IMR-90 (cell line): ENCODE results near the gene ADAMTSL2. TPM values are rescaled to one million over a fixed set of nuclear protein-coding genes. Genes with fewer than 3 reads are reported as not detected.

Experiments
- ATAC-seq: fragments of 200-7000 bp; cut with Tn5 transposase; 2 replicates; pipeline ENCODE4 v1.9.1; 2020; ENCODE audit warnings: low read depth, mild to moderate bottlenecking, moderate library complexity
- BruUV-seq: library from RNA; stranded (reverse); fragments of 400-500 nt; replicated peaks from 2 replicates; lab custom pipeline; 2021; lab: Mats Ljungman, UMichigan
- CTCF ChIA-PET: fragments of 300-600 bp; formaldehyde crosslinking; extraction: SDS; loops from one replicate; lab custom pipeline; 2021; ENCODE audit warnings: antibody characterized with exemption; lab: Yijun Ruan, JAX
- POLR2A ChIA-PET: fragments of 300-600 bp; sonication (Branson Sonifier 250); formaldehyde crosslinking; loops from one replicate; lab custom pipeline; 2022; ENCODE audit warnings: antibody characterized with exemption; ENCODE audit not compliant: unreplicated experiment; lab: Charles Lee
- DNase-seq: peaks from one replicate; pipeline ENCODE4 v3.0.0; 2013
- H2AFZ ChIP-seq: replicated peaks from 2 replicates; pipeline ENCODE3; 2013; ENCODE audit warnings: low read length, mild to moderate bottlenecking; ENCODE audit not compliant: poor library complexity
- H2AK5ac ChIP-seq: 2 replicates; pipeline ENCODE4 v1.6.1; 2013; ENCODE audit warnings: low read depth, low read length, inconsistent platforms
- H2AK9ac ChIP-seq: replicated peaks from 2 replicates; pipeline ENCODE3; 2013; ENCODE audit warnings: mild to moderate bottlenecking, low read depth, low read length, moderate library complexity; ENCODE audit not compliant: poor library complexity
- H2BK120ac ChIP-seq: 2 replicates; pipeline ENCODE4 v1.6.1; 2013; ENCODE audit warnings: low read depth, low read length, inconsistent platforms
- H2BK15ac ChIP-seq: 3 replicates; pipeline ENCODE4 v1.6.1; 2013; ENCODE audit warnings: low read depth, low read length, inconsistent platforms
- H2BK20ac ChIP-seq: 2 replicates; pipeline ENCODE4 v1.6.1; 2013; ENCODE audit warnings: low read depth, mild to moderate bottlenecking, inconsistent platforms, low read length, moderate library complexity
- H2BK5ac ChIP-seq: 2 replicates; pipeline ENCODE4 v1.6.1; 2013; ENCODE audit warnings: mild to moderate bottlenecking, low read depth, low read length, inconsistent platforms; ENCODE audit not compliant: poor library complexity, severe bottlenecking
- H3K14ac ChIP-seq: replicated peaks from 2 replicates; pipeline ENCODE4 v1.6.1; 2013; ENCODE audit warnings: low read depth, low read length, inconsistent platforms
- H3K18ac ChIP-seq: 2 replicates; pipeline ENCODE4 v1.6.1; 2013; ENCODE audit warnings: low read depth, low read length, control low read depth
- H3K23ac ChIP-seq: 2 replicates; pipeline ENCODE4 v1.6.1; 2013; ENCODE audit warnings: low read depth, low read length, inconsistent platforms
- H3K27ac ChIP-seq: 2 replicates; pipeline ENCODE4 v1.5.1; 2013; ENCODE audit warnings: mild to moderate bottlenecking, control low read depth, low read length; ENCODE audit not compliant: insufficient read depth
- H3K27me3 ChIP-seq: 2 replicates; pipeline ENCODE4 v1.6.1; 2013; ENCODE audit warnings: low read length; ENCODE audit not compliant: control insufficient read depth, insufficient read depth
- H3K36me3 ChIP-seq: 2 replicates; pipeline ENCODE4 v1.6.1; 2013; ENCODE audit warnings: low read length, mixed read lengths; ENCODE audit not compliant: control insufficient read depth, insufficient read depth
- H3K4ac ChIP-seq: 2 replicates; pipeline ENCODE4 v1.6.1; 2013; ENCODE audit warnings: low read depth, low read length, inconsistent platforms
- H3K4me1 ChIP-seq: 2 replicates; pipeline ENCODE4 v1.6.1; 2013; ENCODE audit warnings: low read length, mixed read lengths; ENCODE audit not compliant: control insufficient read depth, insufficient read depth
- H3K4me2 ChIP-seq: 2 replicates; pipeline ENCODE4 v1.6.1; 2013; ENCODE audit warnings: low read depth, mild to moderate bottlenecking, control low read depth, low read length, moderate library complexity
- H3K4me3 ChIP-seq: 2 replicates; pipeline ENCODE4 v1.5.1; 2013; ENCODE audit warnings: low read depth, mild to moderate bottlenecking, control low read depth, low read length, moderate library complexity; ENCODE audit not compliant: insufficient read depth
- H3K56ac ChIP-seq: 2 replicates; pipeline ENCODE4 v1.6.1; 2013; ENCODE audit warnings: low read length, inconsistent platforms; ENCODE audit not compliant: insufficient read depth; ENCODE audit errors: extremely low read depth
- H3K79me1 ChIP-seq, 2 experiments: 2 replicates each; pipeline ENCODE4 v1.6.1; 2013; ENCODE audit warnings: low read length in 2 of 2, inconsistent platforms in 1 of 2, low read depth in 1 of 2
- H3K9ac ChIP-seq: 2 replicates; pipeline ENCODE4 v1.6.1; 2013; ENCODE audit warnings: low read depth, low read length, control low read depth
- H3K9me1 ChIP-seq: 2 replicates; pipeline ENCODE4 v1.6.1; 2013; ENCODE audit warnings: low read length, inconsistent platforms; ENCODE audit not compliant: insufficient read depth
- H3K9me3 ChIP-seq: 2 replicates; pipeline ENCODE4 v1.6.1; 2013; ENCODE audit warnings: low read length; ENCODE audit not compliant: control insufficient read depth, insufficient read depth
- H4K20me1 ChIP-seq: 2 replicates; pipeline ENCODE4 v1.6.1; 2013; ENCODE audit warnings: low read length, inconsistent platforms; ENCODE audit not compliant: insufficient read depth
- H4K5ac ChIP-seq: 2 replicates; pipeline ENCODE4 v1.6.1; 2013; ENCODE audit warnings: mild to moderate bottlenecking, low read depth, low read length, control low read depth
- H4K8ac ChIP-seq, 2 experiments: 2 replicates each; pipeline ENCODE4 v1.6.1; 2013; ENCODE audit warnings: low read depth in 2 of 2, low read length in 2 of 2, control low read depth in 1 of 2, inconsistent platforms in 1 of 2
- H4K91ac ChIP-seq: 2 replicates; pipeline ENCODE4 v1.6.1; 2013; ENCODE audit warnings: low read depth, low read length, inconsistent platforms; ENCODE audit not compliant: insufficient read depth
- BHLHE40 ChIP-seq: fragments of 150-350 bp; IDR thresholded peaks from 2 replicates; pipeline ENCODE4 v1.6.1; 2016; ENCODE audit warnings: mild to moderate bottlenecking, low read depth, low read length
- CHD1 ChIP-seq: IDR thresholded peaks from 2 replicates; pipeline ENCODE4 v1.6.1; 2012; ENCODE audit warnings: low read depth, low read length, improper control_type of control experiment
- CTCF ChIP-seq: conservative IDR thresholded peaks from 2 replicates; pipeline ENCODE4 v1.5.1; 2012; ENCODE audit warnings: mild to moderate bottlenecking, low read depth, low read length, improper control_type of control experiment
- FOS ChIP-seq: fragments of 150-350 bp; IDR thresholded peaks from 2 replicates; pipeline ENCODE4 v1.6.1; 2016; ENCODE audit warnings: low read depth, low read length
- MAFK ChIP-seq: IDR thresholded peaks from 2 replicates; pipeline ENCODE4 v1.6.1; 2012; ENCODE audit warnings: low read depth, low read length, improper control_type of control experiment
- MAZ ChIP-seq: IDR thresholded peaks from 2 replicates; pipeline ENCODE4 v1.6.1; 2012; ENCODE audit warnings: low read depth, mild to moderate bottlenecking, low read length, improper control_type of control experiment, moderate library complexity, borderline replicate concordance
- MXI1 ChIP-seq: IDR thresholded peaks from 2 replicates; pipeline ENCODE4 v1.6.1; 2012; ENCODE audit warnings: low read depth, mild to moderate bottlenecking, low read length, moderate library complexity, borderline replicate concordance
- NFE2L2 ChIP-seq: fragments of 150-350 bp; IDR thresholded peaks from 2 replicates; pipeline ENCODE4 v1.6.1; 2016; ENCODE audit warnings: low read depth, mild to moderate bottlenecking, low read length
- POLR2A ChIP-seq: IDR thresholded peaks from 2 replicates; pipeline ENCODE4 v1.6.1; 2012; ENCODE audit warnings: mild to moderate bottlenecking, low read depth, low read length
- RAD21 ChIP-seq: IDR thresholded peaks from 2 replicates; pipeline ENCODE4 v1.6.1; 2012; ENCODE audit warnings: low read length, improper control_type of control experiment
- RCOR1 ChIP-seq: IDR thresholded peaks from 2 replicates; pipeline ENCODE4 v1.6.1; 2012; ENCODE audit warnings: mild to moderate bottlenecking, low read length, improper control_type of control experiment; ENCODE audit not compliant: insufficient replicate concordance
- RFX5 ChIP-seq: IDR thresholded peaks from 2 replicates; pipeline ENCODE4 v1.8.0; 2012; ENCODE audit warnings: low read depth, mild to moderate bottlenecking, low read length, moderate library complexity
- SMC3 ChIP-seq: fragments of 150-350 bp; IDR thresholded peaks from 2 replicates; pipeline ENCODE4 v1.6.1; 2016; ENCODE audit warnings: low read depth, mild to moderate bottlenecking, antibody characterized with exemption, low read length, moderate library complexity
- WGBS, 2 experiments: methylation state at CpG; one replicate each; pipeline versions ENCODE4 v1.1.5 to v1.1.7; 2013; ENCODE audit warnings: missing lambda C conversion rate in 2 of 2; ENCODE audit not compliant: insufficient read length in 1 of 2; ENCODE audit errors: extremely low coverage in 2 of 2; 5-methylcytosine and 5-hydroxymethylcytosine counted together
- dilution Hi-C: fragments of 300-500 bp; cut with HindIII; formaldehyde crosslinking; loops from one replicate; pipeline ENCODE4 v1.14.3; 2018; ENCODE audit warnings: low sequenced_read_pairs; ENCODE audit not compliant: unreplicated experiment
- in situ Hi-C: fragments of 300-500 bp; cut with MboI; formaldehyde crosslinking; loops from 3 replicates; pipeline ENCODE4 v1.14.3; 2019; ENCODE audit warnings: low sequenced_read_pairs, inconsistent platforms, mixed read lengths
- intact Hi-C: fragments of 100-400 bp; cut with micrococcal nuclease; formaldehyde crosslinking; loops from 2 replicates; pipeline ENCODE4 v1.10.0; 2022
- polyA plus RNA-seq, 3 experiments: library from polyadenylated mRNA; depleted of rRNA; stranded (reverse); fragments of >200 nt; gene quantifications; 2 replicates each; pipeline ENCODE4 v1.2.3, GENCODE V29; 2012; ENCODE audit warnings: low replicate concordance in 1 of 3
- total RNA-seq: library from RNA; depleted of rRNA; stranded (reverse); fragments of >200 nt; gene quantifications from 2 replicates; pipeline ENCODE4 v1.2.3, GENCODE V29; 2012
- TF ChIP-seq, protein P1 (sequence below): fragments of 150-350 bp; IDR thresholded peaks from 2 replicates; pipeline ENCODE4 v1.6.1; 2017; ENCODE audit warnings: mild to moderate bottlenecking, antibody characterized with exemption, low read length, low read depth
- TF ChIP-seq, protein P2 (sequence below): fragments of 150-350 bp; IDR thresholded peaks from 2 replicates; pipeline ENCODE4 v1.6.1; 2016; ENCODE audit warnings: low read depth, mild to moderate bottlenecking, low read length, moderate library complexity, borderline replicate concordance

ADAMTSL2 gene
- total and polyA plus RNA-seq, 2 of the 4 experiments (the other 2 are of a cell fraction) = not detected

GRCh38 chr9:133616643-133617405, 82.3 kb downstream of the ADAMTSL2 start:
- Histone ChIP-seq H4K20me1 (no peaks in the 10 kb centered on the region), H3K79me1 (no peaks in the 10 kb centered on the region), H3K27ac (no peak overlapping the region), H4K91ac (no peak overlapping the region), H2BK120ac (no peak overlapping the region), H4K5ac (no peak overlapping the region), H2BK15ac (no peak overlapping the region), H3K4ac (no peak overlapping the region), H4K8ac (no peak overlapping the region), H2BK5ac (no peak overlapping the region), H3K56ac (no peak overlapping the region), H2AK5ac (no peak overlapping the region), H2AK9ac (no peak overlapping the region), H3K14ac (no peak overlapping the region), H3K27me3 (peaks cover 56% of the 10 kb centered on the region), H3K4me2 (no peak overlapping the region), H3K9ac (no peak overlapping the region), H2AFZ (no peak overlapping the region), H3K9me1 (no peaks in the 10 kb centered on the region), H2BK20ac (no peak overlapping the region), H3K9me3 (no peaks in the 10 kb centered on the region), H3K4me3 (no peak overlapping the region), H3K18ac (no peak overlapping the region), H3K4me1 (no peaks in the 10 kb centered on the region), H3K36me3 (no peaks in the 10 kb centered on the region), H3K23ac (no peak overlapping the region)
- TF ChIP-seq POLR2A (no peak), NFE2L2 (no peak), BHLHE40 (no peak), RAD21 (no peak), RFX5 (no peak), CTCF (no peak), SMC3 (no peak), MAZ (no peak), RCOR1 (no peak), FOS (no peak), CHD1 (no peak), MAFK (no peak), MXI1 (no peak)
- TF ChIP-seq, protein P1, sequence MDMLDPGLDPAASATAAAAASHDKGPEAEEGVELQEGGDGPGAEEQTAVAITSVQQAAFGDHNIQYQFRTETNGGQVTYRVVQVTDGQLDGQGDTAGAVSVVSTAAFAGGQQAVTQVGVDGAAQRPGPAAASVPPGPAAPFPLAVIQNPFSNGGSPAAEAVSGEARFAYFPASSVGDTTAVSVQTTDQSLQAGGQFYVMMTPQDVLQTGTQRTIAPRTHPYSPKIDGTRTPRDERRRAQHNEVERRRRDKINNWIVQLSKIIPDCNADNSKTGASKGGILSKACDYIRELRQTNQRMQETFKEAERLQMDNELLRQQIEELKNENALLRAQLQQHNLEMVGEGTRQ = no peak
- TF ChIP-seq, protein P2, sequence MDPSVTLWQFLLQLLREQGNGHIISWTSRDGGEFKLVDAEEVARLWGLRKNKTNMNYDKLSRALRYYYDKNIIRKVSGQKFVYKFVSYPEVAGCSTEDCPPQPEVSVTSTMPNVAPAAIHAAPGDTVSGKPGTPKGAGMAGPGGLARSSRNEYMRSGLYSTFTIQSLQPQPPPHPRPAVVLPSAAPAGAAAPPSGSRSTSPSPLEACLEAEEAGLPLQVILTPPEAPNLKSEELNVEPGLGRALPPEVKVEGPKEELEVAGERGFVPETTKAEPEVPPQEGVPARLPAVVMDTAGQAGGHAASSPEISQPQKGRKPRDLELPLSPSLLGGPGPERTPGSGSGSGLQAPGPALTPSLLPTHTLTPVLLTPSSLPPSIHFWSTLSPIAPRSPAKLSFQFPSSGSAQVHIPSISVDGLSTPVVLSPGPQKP = no peak
- BruUV-seq = no TSS peak
- in situ Hi-C loops = no loop called here
- ChIA-PET CTCF (no interaction called here), POLR2A (no interaction called here)
- no CpG with 5 or more reads among the region's 13 CpGs for WGBS, 2 experiments
- no peak for ATAC-seq
- DNase-seq = no peak
- intact Hi-C loops = no loop called here
- dilution Hi-C loops = no loop called here
